K562 (cell line): Measurements from ENCODE around the gene TWSG1. TPM values are rescaled to one million over a fixed set of nuclear protein-coding genes. Genes with fewer than 3 reads are reported as not detected.

ENCODE experiments used
- AFF4 ChIP-seq: sonication (generic); formaldehyde crosslinking; IDR thresholded peaks from 2 replicates; pipeline ENCODE4 v1.8.0; 2023; ENCODE audit warnings: mild to moderate bottlenecking, missing genetic modification reagents
- ARID4B ChIP-seq: sonication (generic); formaldehyde crosslinking; IDR thresholded peaks from 2 replicates; pipeline ENCODE4 v1.8.0; 2022; ENCODE audit warnings: mild to moderate bottlenecking, missing genetic modification reagents
- CBFB ChIP-seq: sonication (generic); formaldehyde crosslinking; IDR thresholded peaks from 2 replicates; pipeline ENCODE4 v1.4.0; 2020; ENCODE audit warnings: mild to moderate bottlenecking, missing genetic modification reagents
- CBX5 ChIP-seq: IDR thresholded peaks from 2 replicates; pipeline ENCODE4 v1.6.1; 2014; ENCODE audit warnings: low read depth, borderline replicate concordance
- EGR1 ChIP-seq: fragments of 450-650 bp; conservative IDR thresholded peaks from 2 replicates; pipeline ENCODE4 v1.6.1; 2017; ENCODE audit warnings: mild to moderate bottlenecking
- GATAD2B ChIP-seq: fragments of 450-650 bp; IDR thresholded peaks from 2 replicates; pipeline ENCODE4 v1.6.1; 2017; ENCODE audit warnings: mild to moderate bottlenecking, borderline replicate concordance
- HDAC8 ChIP-seq: fragments of 450-650 bp; IDR thresholded peaks from 2 replicates; pipeline ENCODE4 v1.6.1; 2016; ENCODE audit warnings: mild to moderate bottlenecking, missing genetic modification characterization, moderate library complexity, missing compliant biosample characterization
- TEAD1 ChIP-seq, 2 experiments: fragments of 450-650 bp in 1 of 2; sonication (generic) in 1 of 2; formaldehyde crosslinking; IDR thresholded peaks; 2 replicates each; pipeline versions ENCODE4 v1.4.0 to v1.8.0; 2020 to 2022; ENCODE audit warnings: mild to moderate bottlenecking in 2 of 2, missing genetic modification reagents in 1 of 2
- TEAD2 ChIP-seq: fragments of 450-650 bp; IDR thresholded peaks from 2 replicates; pipeline ENCODE4 v1.6.1; 2016; ENCODE audit warnings: missing genetic modification characterization, control low read depth, missing compliant biosample characterization
- ZEB2 ChIP-seq: fragments of 450-650 bp; IDR thresholded peaks from 2 replicates; pipeline ENCODE4 v1.6.1; 2016
- ZFPM2 ChIP-seq: fragments of 250-450 bp; sonication (Bioruptor Pico); IDR thresholded peaks from 2 replicates; pipeline ENCODE4 v1.5.1; 2022; ENCODE audit warnings: mild to moderate bottlenecking
- ZNF197 ChIP-seq: fragments of 200-800 bp; sonication (Bioruptor generic); IDR thresholded peaks from 2 replicates; pipeline ENCODE4 v1.6.1; 2016; ENCODE audit warnings: low read depth, missing genetic modification characterization, missing compliant biosample characterization
- polyA plus RNA-seq, 8 experiments: library from polyadenylated mRNA; depleted of rRNA in 4 of 8; stranded (reverse) in 5 of 8; unstranded in 3 of 8; fragments of >200 nt; fragmentation: Nextera tagmentation in 2 of 8; fragmentation: Illumina TruSeq in 1 of 8; extraction: Ambion mirVana in 2 of 8; extraction: Trizol in 1 of 8; gene quantifications; 2 replicates each; pipeline versions ENCODE4 v1.2.1 to v1.2.3, GENCODE V29; 2011 to 2014; ENCODE audit warnings: inconsistent platforms in 1 of 8, missing spikeins in 1 of 8
- total RNA-seq, 7 experiments: library from RNA; depleted of rRNA in 6 of 7; stranded (reverse); fragments of >200 nt in 6 of 7; fragmentation: Illumina TruSeq in 2 of 7; extraction: Trizol in 2 of 7; gene quantifications; 2 replicates each; pipeline versions ENCODE4 v1.2.1 to v1.2.3, GENCODE V29; 2011 to 2021; ENCODE audit warnings: low replicate concordance in 1 of 7
- TF ChIP-seq, protein P1 (sequence below): sonication (generic); formaldehyde crosslinking; IDR thresholded peaks from 2 replicates; pipeline ENCODE4 v1.8.0; 2022; ENCODE audit warnings: mild to moderate bottlenecking, missing genetic modification reagents
- TF ChIP-seq, protein P2 (sequence below): fragments of 250-450 bp; sonication (Bioruptor Pico); IDR thresholded peaks from 2 replicates; pipeline ENCODE4 v1.5.0; 2021; ENCODE audit warnings: mild to moderate bottlenecking, moderate library complexity
- TF ChIP-seq, protein P3 (sequence below), 2 experiments: fragments of 450-650 bp in 1 of 2; sonication (generic) in 1 of 2; formaldehyde crosslinking; conservative IDR thresholded peaks; 2 replicates each; pipeline versions ENCODE4 v1.4.0 to v1.8.1; 2020 to 2022; ENCODE audit warnings: mild to moderate bottlenecking in 1 of 2, missing genetic modification reagents in 1 of 2

The TWSG1 gene
- total and polyA plus RNA-seq, 9 of the 15 experiments (the other 6 are each of a cell fraction or from before 2014, with no cell fraction given), result 10.4 to 37.2 (median 25.1) TPM

DNA sequence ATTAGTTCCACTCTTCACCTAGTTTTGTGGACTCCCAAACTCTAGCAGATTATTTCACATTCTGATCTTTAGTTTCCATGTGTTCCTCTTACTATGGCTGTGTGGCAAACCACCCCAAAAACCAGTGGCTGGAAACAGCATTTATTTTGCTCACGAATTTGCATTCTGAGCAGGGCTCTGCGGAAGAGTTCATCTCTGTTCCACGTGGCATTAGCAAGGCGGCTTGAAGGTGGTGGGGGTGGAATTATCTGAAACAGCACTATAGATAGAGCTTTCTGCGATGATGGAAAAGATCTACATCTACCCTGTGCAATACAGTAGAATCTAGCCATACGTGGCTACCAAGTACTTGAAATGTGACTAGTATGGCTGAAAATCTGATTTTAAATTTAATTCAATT is 5.9 kb downstream of the TWSG1 start (continued):
- no peak for TF ChIP-seq ARID4B (CRISPR knock-in tag)
- no peak for TF ChIP-seq ZEB2
- TF ChIP-seq ZFPM2, result no peak
- TF ChIP-seq, protein P1, sequence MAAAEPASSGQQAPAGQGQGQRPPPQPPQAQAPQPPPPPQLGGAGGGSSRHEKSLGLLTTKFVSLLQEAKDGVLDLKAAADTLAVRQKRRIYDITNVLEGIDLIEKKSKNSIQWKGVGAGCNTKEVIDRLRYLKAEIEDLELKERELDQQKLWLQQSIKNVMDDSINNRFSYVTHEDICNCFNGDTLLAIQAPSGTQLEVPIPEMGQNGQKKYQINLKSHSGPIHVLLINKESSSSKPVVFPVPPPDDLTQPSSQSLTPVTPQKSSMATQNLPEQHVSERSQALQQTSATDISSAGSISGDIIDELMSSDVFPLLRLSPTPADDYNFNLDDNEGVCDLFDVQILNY (CRISPR knock-in tag), result no peak
- TF ChIP-seq CBX5, result no peak
- no peak for TF ChIP-seq TEAD2 (tag)
- no peak for TF ChIP-seq GATAD2B
- TF ChIP-seq CBFB (CRISPR knock-in tag), result no peak
- TF ChIP-seq EGR1, result no peak
- no peak for TF ChIP-seq TEAD1 (CRISPR knock-in tag; IDR thresholded peaks at IDR 0.05)
- TF ChIP-seq ZNF197 (CRISPR knock-in tag), result no peak
- TF ChIP-seq, protein P2, sequence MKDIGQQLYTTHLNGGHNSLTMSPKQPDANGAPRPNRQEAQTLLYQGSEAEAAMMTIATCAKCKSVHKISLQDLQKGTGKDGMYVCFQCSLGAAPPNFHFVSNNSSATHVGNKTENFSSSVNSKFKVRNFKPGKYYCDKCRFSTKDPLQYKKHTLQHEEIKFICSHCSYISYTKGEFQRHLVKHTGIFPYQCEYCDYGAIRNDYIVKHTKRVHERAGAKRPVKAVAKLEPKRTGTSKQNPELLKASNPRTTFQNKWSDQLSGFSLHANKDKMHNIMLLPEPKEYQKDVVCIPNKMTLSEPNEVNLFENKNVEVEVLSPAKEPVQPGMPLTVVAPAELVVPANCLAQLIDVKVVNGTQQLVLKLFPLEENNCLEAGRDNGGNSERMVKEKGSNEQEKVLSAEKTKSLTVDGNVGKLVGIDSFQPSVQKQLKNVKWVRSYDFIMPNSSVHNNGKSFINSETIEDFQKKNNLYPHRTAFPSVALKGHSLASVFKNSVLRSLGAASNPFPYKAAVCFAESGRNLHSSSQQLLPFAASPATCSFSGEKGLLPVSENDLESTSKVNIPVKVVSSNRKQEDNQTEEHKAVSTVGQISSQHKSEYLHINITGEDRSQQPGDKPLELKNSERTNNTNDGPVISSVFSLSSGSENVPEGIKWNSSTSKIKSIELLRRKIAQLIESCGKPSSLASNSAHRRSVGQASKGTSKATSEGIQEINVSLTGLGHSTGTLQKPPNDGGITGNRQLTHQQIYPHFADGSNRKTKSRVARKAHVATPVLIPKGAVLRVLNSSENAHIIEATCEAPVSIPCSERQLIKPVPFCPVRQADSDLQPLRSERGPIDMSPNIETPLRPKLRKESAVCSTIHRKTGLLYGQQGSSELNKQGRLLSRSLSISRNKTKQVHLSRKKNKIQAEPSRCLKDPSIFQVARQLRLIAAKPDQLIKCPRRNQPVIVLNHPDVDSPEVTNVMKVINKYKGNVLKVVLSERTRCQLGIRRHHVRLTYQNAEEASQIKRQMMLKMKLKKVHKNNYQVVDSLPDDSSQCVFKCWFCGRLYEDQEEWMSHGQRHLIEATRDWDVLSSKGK (CRISPR knock-in tag), result no peak
- TF ChIP-seq, protein P3, sequence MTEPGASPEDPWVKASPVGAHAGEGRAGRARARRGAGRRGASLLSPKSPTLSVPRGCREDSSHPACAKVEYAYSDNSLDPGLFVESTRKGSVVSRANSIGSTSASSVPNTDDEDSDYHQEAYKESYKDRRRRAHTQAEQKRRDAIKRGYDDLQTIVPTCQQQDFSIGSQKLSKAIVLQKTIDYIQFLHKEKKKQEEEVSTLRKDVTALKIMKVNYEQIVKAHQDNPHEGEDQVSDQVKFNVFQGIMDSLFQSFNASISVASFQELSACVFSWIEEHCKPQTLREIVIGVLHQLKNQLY (CRISPR knock-in tag; conservative IDR thresholded peaks at IDR 0.05), result no peak
- no peak for TF ChIP-seq HDAC8 (tag)
- TF ChIP-seq AFF4 (CRISPR knock-in tag), result no peak
- TF ChIP-seq, all 486 proteins: peak for 0
